Uterus (tissue), 4 donors: ENCODE data around the gene SPATA2. TPM values are rescaled to one million over a fixed set of nuclear protein-coding genes. Genes with fewer than 3 reads are reported as not detected.

ENCODE experiments used
- DNase-seq, 2 donors: peaks; one replicate each; pipeline ENCODE4 v3.0.0-alpha.2; 2019 to 2020
- H3K27ac ChIP-seq, 2 donors: fragments of 200-600 bp; sonication (generic); 1 replicate in 1 of 2; 2 replicates in 1 of 2; pipeline ENCODE4 v1.5.1; 2016 to 2018
- H3K27me3 ChIP-seq, 2 donors: fragments of 200-600 bp; sonication (generic); one replicate each; pipeline ENCODE4 v1.5.1; 2018 to 2019; ENCODE audit warnings: control low read depth in 1 of 2
- H3K36me3 ChIP-seq, 2 donors: fragments of 200-600 bp; sonication (generic); one replicate each; pipeline ENCODE4 v1.5.1; 2019; ENCODE audit warnings: control low read depth in 1 of 2
- H3K4me1 ChIP-seq, 2 donors: fragments of 200-600 bp; sonication (generic); one replicate each; pipeline ENCODE4 v1.5.1; 2018 to 2019; ENCODE audit warnings: control low read depth in 1 of 2
- H3K4me3 ChIP-seq, 2 donors: fragments of 200-600 bp; sonication (generic); 1 replicate in 1 of 2; 2 replicates in 1 of 2; pipeline ENCODE4 v1.5.1; 2018 to 2019; ENCODE audit warnings: mild to moderate bottlenecking in 1 of 2
- H3K9me3 ChIP-seq, 2 donors: fragments of 200-600 bp; sonication (generic); one replicate each; pipeline ENCODE4 v1.5.1; 2019; ENCODE audit warnings: control low read depth in 1 of 2
- CTCF ChIP-seq, 4 experiments: fragments of 200-600 bp in 2 of 4; fragments of 450-650 bp in 2 of 4; sonication (generic) in 2 of 4; IDR thresholded peaks; one replicate each; pipeline ENCODE4 v1.5.1; 2016 to 2019; ENCODE audit warnings: antibody characterized with exemption in 4 of 4, mild to moderate bottlenecking in 2 of 4, moderate library complexity in 1 of 4
- POLR2A ChIP-seq, 2 donors: fragments of 450-650 bp; IDR thresholded peaks; one replicate each; pipeline ENCODE4 v1.6.1; 2016; ENCODE audit warnings: antibody characterized with exemption in 2 of 2, mild to moderate bottlenecking in 1 of 2, moderate library complexity in 1 of 2
- intact Hi-C: fragments of 100-400 bp; cut with DNase I; formaldehyde crosslinking; loops from one replicate; pipeline ENCODE4 v1.15.1; 2023; ENCODE audit warnings: low total_unique reads
- total RNA-seq, 4 donors: library from RNA; depleted of rRNA in 3 of 4; stranded (reverse); fragments of >200 nt in 3 of 4; gene quantifications; one replicate each; pipeline versions ENCODE4 v1.1.0 to v1.2.4, GENCODE V29; 2014 to 2023
- donor health status: DM: yes; HTN: yes; CAD: no.

Gene SPATA2
- total RNA-seq, 4 donors from 2014 or later = 2.4 to 9.2 (median 3.5) TPM

GRCh38 chr20:49887251-49888211 is 27.8 kb downstream of the SPATA2 start:
- Histone ChIP-seq H3K9me3 (no peaks in the 10 kb centered on the region), H3K27me3 (no peaks in the 10 kb centered on the region), H3K27ac (peak overlapping the region; percentile 64 to 70), H3K36me3 (no peaks in the 10 kb centered on the region), H3K4me3 (no peak overlapping the region), H3K4me1 (no peaks in the 10 kb centered on the region)
- no peak for TF ChIP-seq CTCF (IDR thresholded peaks at IDR 0.05)
- no peak for TF ChIP-seq POLR2A (IDR thresholded peaks at IDR 0.05)
- no peak for DNase-seq
- intact Hi-C loops = loop anchor here (10.0 kb wide), 1 partner anchor 343 kb away; no protein-coding TSS in a partner anchor

- no peaks in the 10 kb centered on the region for H3K27me3 ChIP-seq
- H3K4me1 ChIP-seq = no peaks in the 10 kb centered on the region
- H3K9me3 ChIP-seq = no peaks in the 10 kb centered on the region
- TF ChIP-seq POLR2A (IDR thresholded peaks at IDR 0.05) (no peak), CTCF (IDR thresholded peaks at IDR 0.05) (no peak)
- no peak overlapping the region for H3K4me3 ChIP-seq
- peak overlapping the region; percentile 64 to 70 for H3K27ac ChIP-seq
- no peak for DNase-seq
- intact Hi-C loops = loop anchor here (10.0 kb wide), 1 partner anchor 342 kb away; no protein-coding TSS in a partner anchor
- no peaks in the 10 kb centered on the region for H3K36me3 ChIP-seq
Measured at GRCh38 chr20:49886571-49887213, 28.6 kb downstream of the SPATA2 start.

GRCh38 chr20:49885558-49886332 is 29.6 kb downstream of the SPATA2 start:
- intact Hi-C loops = loop anchor here (10.0 kb wide), 1 partner anchor 341 kb away; no protein-coding TSS in a partner anchor
- Histone ChIP-seq H3K27ac (peak overlapping the region; percentile 64 to 70), H3K36me3 (no peaks in the 10 kb centered on the region)

GRCh38 chr20:49883246-49883802 is 32.0 kb downstream of the SPATA2 start:
- intact Hi-C loops = loop anchor here (10.0 kb wide), 1 partner anchor 339 kb away; no protein-coding TSS in a partner anchor
- no peak overlapping the region for H3K27ac ChIP-seq
- H3K27me3 ChIP-seq = no peaks in the 10 kb centered on the region
- H3K36me3 ChIP-seq = no peaks in the 10 kb centered on the region
- no peaks in the 10 kb centered on the region for H3K4me1 ChIP-seq
- TF ChIP-seq POLR2A (IDR thresholded peaks at IDR 0.05) = no peak
- TF ChIP-seq CTCF (IDR thresholded peaks at IDR 0.05) = no peak
- H3K4me3 ChIP-seq = no peak overlapping the region
- H3K9me3 ChIP-seq = no peaks in the 10 kb centered on the region
- DNase-seq = no peak

More at GRCh38 chr20:49885558-49886332, 29.6 kb downstream of the SPATA2 start:
- no peak for TF ChIP-seq CTCF (IDR thresholded peaks at IDR 0.05)
- TF ChIP-seq POLR2A (IDR thresholded peaks at IDR 0.05) = no peak
- no peak overlapping the region for H3K4me3 ChIP-seq
- no peaks in the 10 kb centered on the region for H3K9me3 ChIP-seq
- H3K4me1 ChIP-seq = no peaks in the 10 kb centered on the region
- H3K27me3 ChIP-seq = no peaks in the 10 kb centered on the region
- DNase-seq = no peak
